Right atrium auricular region (tissue), 2 donors: Measurements from ENCODE around the gene RAB9A. TPM values are rescaled to one million over a fixed set of nuclear protein-coding genes. Genes with fewer than 3 reads are reported as not detected.

Experiments used
- DNase-seq: peaks from one replicate; pipeline ENCODE4 v3.0.0-alpha.2; 2019; ENCODE audit warnings: low spot score
- H3K27ac ChIP-seq, 2 donors: fragments of 200-600 bp; sonication (generic); 1 replicate in 1 of 2; 2 replicates in 1 of 2; pipeline ENCODE4 v1.5.1; 2016 to 2019
- H3K27me3 ChIP-seq, 2 donors: fragments of 200-600 bp; sonication (generic); one replicate each; pipeline versions ENCODE4 v1.5.1 to v1.6.0; 2017 to 2019
- H3K36me3 ChIP-seq: fragments of 200-600 bp; sonication (generic); one replicate; pipeline ENCODE4 v1.5.1; 2016
- H3K4me1 ChIP-seq, 2 donors: fragments of 200-600 bp; sonication (generic); one replicate each; pipeline versions ENCODE4 v1.5.1 to v1.6.0; 2017 to 2019
- H3K4me3 ChIP-seq, 2 donors: fragments of 200-600 bp; sonication (generic); 1 replicate in 1 of 2; 2 replicates in 1 of 2; pipeline ENCODE4 v1.5.1; 2017 to 2019; ENCODE audit warnings: mild to moderate bottlenecking in 1 of 2, moderate library complexity in 1 of 2
- H3K9me3 ChIP-seq, 2 donors: fragments of 200-600 bp; sonication (generic); one replicate each; pipeline ENCODE4 v1.5.1; 2019
- total RNA-seq, 2 donors: library from RNA; depleted of rRNA; stranded (reverse); fragments of >200 nt; gene quantifications; one replicate each; pipeline ENCODE4 v1.1.0, GENCODE V29; 2016
- TF ChIP-seq, protein P1 (sequence below), 2 donors: fragments of 200-600 bp; sonication (generic); IDR thresholded peaks; one replicate each; pipeline ENCODE4 v1.5.1; 2019; ENCODE audit warnings: antibody characterized with exemption in 2 of 2

Gene RAB9A
- total RNA-seq, 2 donors from 2014 or later = 25.6 to 26.1 TPM

GRCh38 chrX:13702111-13702789 lies 13.3 kb downstream of the RAB9A start:
- Histone ChIP-seq H3K4me1 (peaks cover 0 to 14% of the 10 kb centered on the region in 2 donors), H3K36me3 (no peaks in the 10 kb centered on the region), H3K9me3 (no peaks in the 10 kb centered on the region), H3K4me3 (no peak overlapping the region), H3K27me3 (no peaks in the 10 kb centered on the region), H3K27ac (no peak overlapping the region)
- TF ChIP-seq, protein P1, sequence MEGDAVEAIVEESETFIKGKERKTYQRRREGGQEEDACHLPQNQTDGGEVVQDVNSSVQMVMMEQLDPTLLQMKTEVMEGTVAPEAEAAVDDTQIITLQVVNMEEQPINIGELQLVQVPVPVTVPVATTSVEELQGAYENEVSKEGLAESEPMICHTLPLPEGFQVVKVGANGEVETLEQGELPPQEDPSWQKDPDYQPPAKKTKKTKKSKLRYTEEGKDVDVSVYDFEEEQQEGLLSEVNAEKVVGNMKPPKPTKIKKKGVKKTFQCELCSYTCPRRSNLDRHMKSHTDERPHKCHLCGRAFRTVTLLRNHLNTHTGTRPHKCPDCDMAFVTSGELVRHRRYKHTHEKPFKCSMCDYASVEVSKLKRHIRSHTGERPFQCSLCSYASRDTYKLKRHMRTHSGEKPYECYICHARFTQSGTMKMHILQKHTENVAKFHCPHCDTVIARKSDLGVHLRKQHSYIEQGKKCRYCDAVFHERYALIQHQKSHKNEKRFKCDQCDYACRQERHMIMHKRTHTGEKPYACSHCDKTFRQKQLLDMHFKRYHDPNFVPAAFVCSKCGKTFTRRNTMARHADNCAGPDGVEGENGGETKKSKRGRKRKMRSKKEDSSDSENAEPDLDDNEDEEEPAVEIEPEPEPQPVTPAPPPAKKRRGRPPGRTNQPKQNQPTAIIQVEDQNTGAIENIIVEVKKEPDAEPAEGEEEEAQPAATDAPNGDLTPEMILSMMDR (IDR thresholded peaks at IDR 0.05) = no peak
- no peak for DNase-seq

DNA sequence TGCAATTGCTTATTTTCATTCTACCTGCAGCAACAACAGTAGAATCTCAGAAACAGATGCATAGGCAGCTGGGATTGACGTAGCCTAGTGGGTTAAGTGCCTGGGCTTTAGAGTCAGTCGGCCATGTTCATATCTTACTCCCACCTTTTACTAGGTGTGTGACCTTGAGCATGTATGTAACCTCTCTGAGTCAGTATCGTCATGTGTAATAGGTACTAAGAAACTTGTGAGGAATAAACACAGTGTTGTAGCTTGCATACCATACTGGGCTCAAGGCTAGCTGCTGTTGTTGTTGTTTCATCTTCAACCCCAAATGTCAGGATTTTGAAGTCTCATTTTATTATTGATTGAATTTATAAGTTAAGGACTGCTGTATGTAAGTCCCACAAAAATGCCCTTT lies 14.2 kb downstream of the RAB9A start:
- TF ChIP-seq, protein P1 (IDR thresholded peaks at IDR 0.05) = no peak
- no peak for DNase-seq
- H3K27ac ChIP-seq = no peak overlapping the region
- H3K4me1 ChIP-seq = peaks cover 0 to 14% of the 10 kb centered on the region in 2 donors
- H3K27me3 ChIP-seq = no peaks in the 10 kb centered on the region
- no peaks in the 10 kb centered on the region for H3K36me3 ChIP-seq
- H3K4me3 ChIP-seq = no peak overlapping the region
- H3K9me3 ChIP-seq = no peaks in the 10 kb centered on the region

DNA sequence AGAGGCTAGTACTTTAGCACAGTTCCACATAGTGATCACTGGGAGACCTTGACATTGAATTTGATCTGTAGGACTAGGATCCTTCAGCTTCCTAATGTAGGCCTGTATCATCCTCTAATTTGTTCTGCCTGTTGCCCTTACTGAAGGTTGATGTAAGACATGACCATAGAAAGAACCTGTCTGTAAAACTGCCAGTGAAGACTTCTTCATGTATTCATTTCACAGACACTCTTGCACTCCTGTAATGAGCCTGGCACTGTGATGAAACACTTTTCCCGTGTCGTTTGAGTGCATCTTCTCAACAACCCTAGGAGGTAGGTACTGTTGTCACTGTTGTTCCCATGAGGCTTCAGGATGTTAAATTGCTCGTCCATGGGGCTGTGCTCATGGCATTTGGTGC lies 14.7 kb downstream of the RAB9A start:
- H3K9me3 ChIP-seq = no peaks in the 10 kb centered on the region
- no peak overlapping the region for H3K27ac ChIP-seq
- H3K36me3 ChIP-seq = no peaks in the 10 kb centered on the region
- TF ChIP-seq, protein P1 (IDR thresholded peaks at IDR 0.05) = no peak
- H3K4me3 ChIP-seq = no peak overlapping the region
- H3K4me1 ChIP-seq = peaks cover 0 to 14% of the 10 kb centered on the region in 2 donors
- H3K27me3 ChIP-seq = no peaks in the 10 kb centered on the region
- DNase-seq = no peak

- DNase-seq = no peak
- Histone ChIP-seq H3K36me3 (peaks cover 31% of the 10 kb centered on the region), H3K27me3 (no peaks in the 10 kb centered on the region), H3K27ac (no peak overlapping the region), H3K4me1 (no peaks in the 10 kb centered on the region), H3K4me3 (no peak overlapping the region), H3K9me3 (no peaks in the 10 kb centered on the region)
- TF ChIP-seq, protein P1 (IDR thresholded peaks at IDR 0.05) = no peak
Observed at GRCh38 chrX:13711141-13711540, 22.2 kb downstream of the RAB9A start.

GRCh38 chrX:13716455-13716854 lies 27.5 kb downstream of the RAB9A start:
- no peak overlapping the region for H3K4me3 ChIP-seq
- no peak overlapping the region for H3K27ac ChIP-seq

More at GRCh38 chrX:13716455-13716854, 27.5 kb downstream of the RAB9A start:
- no peak for DNase-seq
- Histone ChIP-seq H3K36me3 (peaks cover 39% of the 10 kb centered on the region), H3K4me1 (peaks cover 0 to 10% of the 10 kb centered on the region in 2 donors), H3K9me3 (no peaks in the 10 kb centered on the region), H3K27me3 (no peaks in the 10 kb centered on the region)
- TF ChIP-seq, protein P1 (IDR thresholded peaks at IDR 0.05) = no peak
